B cell (primary cell): ENCODE results near the gene PFN3.

ENCODE experiments used
- EZH2 ChIP-seq: IDR thresholded peaks from 2 replicates; pipeline ENCODE4 v1.6.1; 2012; ENCODE audit warnings: borderline replicate concordance, low read depth, mild to moderate bottlenecking, moderate library complexity, low read length; ENCODE audit not compliant: insufficient read depth, poor library complexity, severe bottlenecking
- TF ChIP-seq, protein P1 (sequence below): fragments of 200-600 bp; IDR thresholded peaks from one replicate; pipeline ENCODE4 v1.8.0; 2022; ENCODE audit warnings: antibody characterized with exemption, mild to moderate bottlenecking

GRCh38 chr5:177405312-177405711, 4.9 kb upstream of the PFN3 start:
- TF ChIP-seq, protein P1, sequence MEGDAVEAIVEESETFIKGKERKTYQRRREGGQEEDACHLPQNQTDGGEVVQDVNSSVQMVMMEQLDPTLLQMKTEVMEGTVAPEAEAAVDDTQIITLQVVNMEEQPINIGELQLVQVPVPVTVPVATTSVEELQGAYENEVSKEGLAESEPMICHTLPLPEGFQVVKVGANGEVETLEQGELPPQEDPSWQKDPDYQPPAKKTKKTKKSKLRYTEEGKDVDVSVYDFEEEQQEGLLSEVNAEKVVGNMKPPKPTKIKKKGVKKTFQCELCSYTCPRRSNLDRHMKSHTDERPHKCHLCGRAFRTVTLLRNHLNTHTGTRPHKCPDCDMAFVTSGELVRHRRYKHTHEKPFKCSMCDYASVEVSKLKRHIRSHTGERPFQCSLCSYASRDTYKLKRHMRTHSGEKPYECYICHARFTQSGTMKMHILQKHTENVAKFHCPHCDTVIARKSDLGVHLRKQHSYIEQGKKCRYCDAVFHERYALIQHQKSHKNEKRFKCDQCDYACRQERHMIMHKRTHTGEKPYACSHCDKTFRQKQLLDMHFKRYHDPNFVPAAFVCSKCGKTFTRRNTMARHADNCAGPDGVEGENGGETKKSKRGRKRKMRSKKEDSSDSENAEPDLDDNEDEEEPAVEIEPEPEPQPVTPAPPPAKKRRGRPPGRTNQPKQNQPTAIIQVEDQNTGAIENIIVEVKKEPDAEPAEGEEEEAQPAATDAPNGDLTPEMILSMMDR = no peak
- no peak for TF ChIP-seq EZH2
